Right lobe of liver (tissue), 4 donors: ENCODE data around the gene IL4I1.

Experiments used
- POLR2A ChIP-seq: fragments of 450-650 bp; IDR thresholded peaks from one replicate; pipeline ENCODE4 v1.6.1; 2017; ENCODE audit warnings: antibody characterized with exemption, mild to moderate bottlenecking
- TF ChIP-seq, protein P1 (sequence below), 4 donors: fragments of 200-600 bp in 3 of 4; fragments of 450-650 bp in 1 of 4; IDR thresholded peaks; one replicate each; pipeline versions ENCODE4 v1.5.1 to v1.8.0; 2016 to 2022; ENCODE audit warnings: antibody characterized with exemption in 4 of 4, mild to moderate bottlenecking in 2 of 4
- donor health status: DM: no; HTN: no; CAD: no.
- donor health status: DM: no; HTN: no; CAD: no.
- donor health status: DM: no; HTN: yes; CAD: no.

DNA sequence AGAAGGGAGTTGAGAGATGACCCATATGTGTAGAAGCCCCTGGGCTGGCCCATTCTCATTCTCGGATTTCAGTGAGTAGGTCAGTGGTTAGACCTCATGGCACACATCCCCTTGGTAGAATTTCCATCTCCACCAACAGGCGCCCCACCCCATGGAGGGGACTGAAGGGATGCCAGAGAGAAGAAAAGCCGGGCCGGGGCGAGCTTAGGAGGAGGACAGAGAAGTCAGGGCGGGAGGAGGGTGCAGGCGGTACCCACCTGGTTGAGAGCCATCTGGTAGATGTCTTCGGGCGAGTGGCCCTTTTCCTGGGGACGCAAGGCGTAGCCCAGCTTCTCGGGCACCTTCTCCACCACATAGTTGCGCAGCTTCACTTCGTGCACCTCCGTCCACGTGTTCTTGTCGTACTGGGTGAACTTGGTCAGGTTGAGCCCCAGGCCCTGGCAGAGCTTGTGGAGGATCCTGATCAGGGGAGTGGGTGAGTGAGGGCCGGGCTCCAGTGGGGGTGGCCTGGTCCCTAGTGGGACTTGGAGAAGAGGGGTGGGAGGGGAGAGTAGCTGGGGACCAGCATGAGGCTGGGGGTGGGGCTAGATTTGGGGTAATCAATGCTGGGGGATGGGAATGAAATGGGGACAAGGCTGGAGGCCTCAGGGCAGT lies 2.5 kb downstream of the IL4I1 start:
- TF ChIP-seq, protein P1, sequence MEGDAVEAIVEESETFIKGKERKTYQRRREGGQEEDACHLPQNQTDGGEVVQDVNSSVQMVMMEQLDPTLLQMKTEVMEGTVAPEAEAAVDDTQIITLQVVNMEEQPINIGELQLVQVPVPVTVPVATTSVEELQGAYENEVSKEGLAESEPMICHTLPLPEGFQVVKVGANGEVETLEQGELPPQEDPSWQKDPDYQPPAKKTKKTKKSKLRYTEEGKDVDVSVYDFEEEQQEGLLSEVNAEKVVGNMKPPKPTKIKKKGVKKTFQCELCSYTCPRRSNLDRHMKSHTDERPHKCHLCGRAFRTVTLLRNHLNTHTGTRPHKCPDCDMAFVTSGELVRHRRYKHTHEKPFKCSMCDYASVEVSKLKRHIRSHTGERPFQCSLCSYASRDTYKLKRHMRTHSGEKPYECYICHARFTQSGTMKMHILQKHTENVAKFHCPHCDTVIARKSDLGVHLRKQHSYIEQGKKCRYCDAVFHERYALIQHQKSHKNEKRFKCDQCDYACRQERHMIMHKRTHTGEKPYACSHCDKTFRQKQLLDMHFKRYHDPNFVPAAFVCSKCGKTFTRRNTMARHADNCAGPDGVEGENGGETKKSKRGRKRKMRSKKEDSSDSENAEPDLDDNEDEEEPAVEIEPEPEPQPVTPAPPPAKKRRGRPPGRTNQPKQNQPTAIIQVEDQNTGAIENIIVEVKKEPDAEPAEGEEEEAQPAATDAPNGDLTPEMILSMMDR (IDR thresholded peaks at IDR 0.05): no peak
- TF ChIP-seq POLR2A: no peak
